AG09309 (cell line): ENCODE data around the gene PSMD11.
A peak's percentile ranks its signal among the peaks of the same experiment; 100 is the strongest.
"Not testable (repeated sequence)": the region's sequence is repeated elsewhere in the genome, so short reads cannot be mapped to it uniquely, and the experiment has no call there.

Source experiments
- DNase-seq: peaks from one replicate; pipeline ENCODE4 v3.0.0-alpha.2; 2010; ENCODE audit warnings: low read depth
- H3K4me3 ChIP-seq: 2 replicates; pipeline ENCODE4 v1.5.1; 2011; ENCODE audit warnings: mild to moderate bottlenecking, low read depth, low read length, moderate library complexity; ENCODE audit not compliant: control insufficient read depth
- TF ChIP-seq, protein P1 (sequence below): IDR thresholded peaks from 2 replicates; pipeline ENCODE4 v1.5.1; 2011; ENCODE audit warnings: mild to moderate bottlenecking, low read depth, low read length, inconsistent platforms; ENCODE audit not compliant: insufficient read depth, control insufficient read depth; ENCODE audit errors: missing control alignments

Gene PSMD11

DNA sequence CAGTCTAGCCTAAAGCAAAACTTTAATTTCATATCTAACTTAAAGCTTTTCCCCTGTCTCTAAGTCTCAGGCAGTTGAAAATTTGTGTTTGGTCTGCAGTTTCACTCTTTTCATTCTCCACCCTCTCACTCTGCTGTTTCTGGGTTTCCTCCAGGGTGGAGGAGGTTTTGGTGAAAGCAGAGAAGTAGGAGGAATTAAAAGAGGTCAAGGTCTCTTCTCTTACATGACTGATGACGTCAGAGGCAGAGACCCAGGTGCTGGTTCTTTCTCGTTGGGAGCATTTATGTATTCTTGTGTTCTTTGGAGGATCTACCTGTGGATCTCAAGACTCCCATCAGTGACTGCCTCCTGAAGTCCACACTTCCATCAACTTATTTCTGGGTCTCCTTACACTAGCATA, 2.4 kb upstream of the PSMD11 start:
- no peak overlapping the region for H3K4me3 ChIP-seq
- DNase-seq, result no peak
- TF ChIP-seq, protein P1, sequence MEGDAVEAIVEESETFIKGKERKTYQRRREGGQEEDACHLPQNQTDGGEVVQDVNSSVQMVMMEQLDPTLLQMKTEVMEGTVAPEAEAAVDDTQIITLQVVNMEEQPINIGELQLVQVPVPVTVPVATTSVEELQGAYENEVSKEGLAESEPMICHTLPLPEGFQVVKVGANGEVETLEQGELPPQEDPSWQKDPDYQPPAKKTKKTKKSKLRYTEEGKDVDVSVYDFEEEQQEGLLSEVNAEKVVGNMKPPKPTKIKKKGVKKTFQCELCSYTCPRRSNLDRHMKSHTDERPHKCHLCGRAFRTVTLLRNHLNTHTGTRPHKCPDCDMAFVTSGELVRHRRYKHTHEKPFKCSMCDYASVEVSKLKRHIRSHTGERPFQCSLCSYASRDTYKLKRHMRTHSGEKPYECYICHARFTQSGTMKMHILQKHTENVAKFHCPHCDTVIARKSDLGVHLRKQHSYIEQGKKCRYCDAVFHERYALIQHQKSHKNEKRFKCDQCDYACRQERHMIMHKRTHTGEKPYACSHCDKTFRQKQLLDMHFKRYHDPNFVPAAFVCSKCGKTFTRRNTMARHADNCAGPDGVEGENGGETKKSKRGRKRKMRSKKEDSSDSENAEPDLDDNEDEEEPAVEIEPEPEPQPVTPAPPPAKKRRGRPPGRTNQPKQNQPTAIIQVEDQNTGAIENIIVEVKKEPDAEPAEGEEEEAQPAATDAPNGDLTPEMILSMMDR, result no peak

DNA sequence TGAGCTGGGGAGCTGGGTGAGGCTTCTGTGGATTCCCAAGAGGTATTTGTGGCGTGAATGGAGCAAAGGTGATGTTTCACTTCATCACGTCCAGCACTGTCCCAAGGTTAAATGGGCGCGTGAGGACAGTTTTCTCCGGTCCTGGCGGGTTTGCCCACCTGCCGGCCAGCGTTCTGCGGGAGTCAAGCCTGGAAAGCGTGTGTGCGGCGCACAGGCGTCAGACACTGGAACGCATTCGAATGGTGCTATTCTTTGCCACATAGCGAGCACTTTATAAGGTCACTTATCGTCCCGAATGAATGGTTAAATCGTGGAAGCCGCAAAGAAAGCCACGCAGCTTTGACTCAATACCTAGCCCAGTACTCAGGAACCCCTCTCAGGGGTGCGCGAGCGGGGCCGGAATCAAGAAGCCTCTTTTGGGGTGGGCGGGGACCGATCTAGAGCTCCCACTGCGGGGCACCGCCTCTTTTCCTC, 446 bp upstream of the PSMD11 start:
- no peak for DNase-seq

GRCh38 chr17:32445074-32445415, 735 bp downstream of the PSMD11 start:
- H3K4me3 ChIP-seq, result peak overlapping the region; percentile 92
- TF ChIP-seq, protein P1, result peak; percentile 6
- no peak for DNase-seq

More for the DNA sequence above, 446 bp upstream of the PSMD11 start:
- H3K4me3 ChIP-seq, result peak overlapping the region; percentile 92
- TF ChIP-seq, protein P1, result no peak

DNA sequence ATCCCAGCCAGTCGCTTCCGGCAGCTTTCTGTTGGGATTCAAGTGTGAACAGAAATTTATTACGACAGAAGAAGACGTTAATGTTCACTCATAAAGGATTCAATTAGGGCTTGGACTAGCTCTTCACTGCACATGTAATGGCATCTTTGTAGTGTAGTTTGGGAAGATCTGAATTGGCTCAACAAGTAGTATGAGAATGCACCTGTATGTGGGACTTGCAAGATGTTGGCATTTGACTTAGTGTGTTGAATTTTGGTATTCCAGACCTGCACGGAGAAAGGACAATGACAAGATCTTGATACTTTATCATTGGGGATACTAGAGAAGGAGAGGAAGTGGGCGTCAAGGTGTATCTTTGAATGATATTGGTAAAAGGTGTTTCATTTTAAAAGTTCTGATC, 1.2 kb downstream of the PSMD11 start:
- DNase-seq, result no peak
- H3K4me3 ChIP-seq, result peak overlapping the region; percentile 92
- TF ChIP-seq, protein P1, result no peak

GRCh38 chr17:32445971-32446370, 1.7 kb downstream of the PSMD11 start:
- DNase-seq, result no peak
- H3K4me3 ChIP-seq, result no peak overlapping the region; the same call in none of the 2 replicates
- TF ChIP-seq, protein P1, result no peak

DNA sequence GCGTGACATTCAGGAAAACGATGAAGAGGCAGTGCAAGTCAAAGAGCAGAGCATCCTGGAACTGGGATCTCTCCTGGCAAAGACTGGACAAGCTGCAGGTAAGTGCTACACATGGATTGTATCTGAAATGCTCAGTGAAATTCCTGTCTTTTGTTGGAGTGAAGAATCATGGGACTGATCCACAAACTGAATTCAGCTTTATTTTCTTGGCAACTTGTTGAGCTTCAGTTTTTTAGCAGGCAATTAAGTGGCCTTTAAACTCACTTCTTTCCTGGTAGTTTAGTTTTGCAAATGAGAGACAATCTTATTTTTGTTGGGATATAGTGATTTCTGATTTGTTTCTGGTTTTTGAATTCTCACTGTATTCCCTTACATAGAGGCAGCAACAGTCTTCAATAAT, 2.6 kb downstream of the PSMD11 start:
- DNase-seq, result no peak
- TF ChIP-seq, protein P1, result no peak
- no peak overlapping the region for H3K4me3 ChIP-seq

GRCh38 chr17:32449963-32450362, 5.7 kb downstream of the PSMD11 start:
- no peak overlapping the region for H3K4me3 ChIP-seq
- TF ChIP-seq, protein P1, result no peak
- no peak for DNase-seq

- not testable (repeated sequence) for H3K4me3 ChIP-seq, DNase-seq
These were observed 6.1 kb downstream of the PSMD11 start for GRCh38 chr17:32450379-32450778.
